GM18519 (cell line): ENCODE data around the gene SRXN1.
"Not testable (repeated sequence)": the region's sequence is repeated elsewhere in the genome, so short reads cannot be mapped to it uniquely, and the experiment has no call there.

Source experiments
- ATAC-seq: cut with Tn5 transposase; IDR thresholded peaks from one replicate; pipeline ENCODE4 v1.9.1; 2021; ENCODE audit warnings: mild to moderate bottlenecking, moderate library complexity; ENCODE audit not compliant: unreplicated experiment, low FRiP score

SRXN1 gene

DNA sequence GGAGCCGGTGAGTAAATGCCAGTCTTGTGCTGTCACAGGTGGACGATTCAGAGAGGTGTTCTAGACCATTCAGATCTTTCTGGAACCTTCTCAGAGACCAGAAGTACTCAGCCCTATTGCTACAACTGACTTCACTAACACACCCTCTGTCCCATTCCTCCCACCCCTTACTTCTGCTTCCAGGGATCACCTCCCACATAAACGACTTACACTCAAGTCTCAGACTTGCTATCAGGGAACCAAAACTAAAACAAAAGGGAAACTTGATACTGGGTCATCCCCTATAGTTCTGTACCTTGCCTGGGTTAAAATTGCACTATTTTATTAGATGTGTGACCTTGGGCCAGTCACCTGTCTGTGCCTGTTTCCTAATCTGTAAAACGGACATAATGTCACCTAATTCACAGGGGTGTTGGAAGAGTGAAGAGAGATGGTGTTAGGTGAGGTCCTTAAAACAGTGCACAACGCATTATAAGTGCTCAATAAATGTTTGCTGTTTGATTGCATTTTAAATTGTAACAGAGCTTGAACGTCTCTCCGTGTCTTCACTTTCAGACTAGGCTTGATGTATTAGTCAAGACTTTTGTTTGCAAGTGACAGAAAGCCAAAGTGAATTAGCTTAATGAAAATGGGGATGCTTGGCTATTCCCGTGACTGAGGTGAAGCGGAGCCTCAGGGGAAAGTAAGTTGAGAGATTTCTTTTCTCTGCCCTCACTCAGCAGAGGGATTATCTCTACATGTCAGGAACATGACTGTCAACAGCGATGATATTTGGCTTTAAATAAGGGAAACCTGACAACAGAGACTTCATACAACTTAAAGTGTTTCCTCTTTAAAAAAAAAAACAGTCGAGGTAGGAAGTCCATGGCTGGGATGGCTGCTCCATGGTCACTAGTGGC lies 3.0 kb upstream of the SRXN1 start:
- ATAC-seq: no peak

DNA sequence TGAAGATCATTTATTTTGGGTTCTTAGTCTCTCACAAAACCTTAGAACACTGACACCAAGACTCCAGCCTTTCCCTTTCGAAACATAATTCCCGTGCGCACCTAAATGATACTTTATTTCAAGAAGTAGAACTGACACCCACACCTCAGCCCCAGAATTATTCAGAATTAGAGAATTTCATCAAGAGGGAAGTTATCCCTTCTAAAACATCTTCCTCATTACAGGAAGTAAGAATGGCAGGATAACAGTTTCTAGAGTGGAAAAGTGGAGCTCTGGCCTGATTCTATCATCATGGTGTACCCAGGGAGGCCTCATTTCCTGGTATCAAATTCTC lies 1.4 kb upstream of the SRXN1 start:
- no peak for ATAC-seq

DNA sequence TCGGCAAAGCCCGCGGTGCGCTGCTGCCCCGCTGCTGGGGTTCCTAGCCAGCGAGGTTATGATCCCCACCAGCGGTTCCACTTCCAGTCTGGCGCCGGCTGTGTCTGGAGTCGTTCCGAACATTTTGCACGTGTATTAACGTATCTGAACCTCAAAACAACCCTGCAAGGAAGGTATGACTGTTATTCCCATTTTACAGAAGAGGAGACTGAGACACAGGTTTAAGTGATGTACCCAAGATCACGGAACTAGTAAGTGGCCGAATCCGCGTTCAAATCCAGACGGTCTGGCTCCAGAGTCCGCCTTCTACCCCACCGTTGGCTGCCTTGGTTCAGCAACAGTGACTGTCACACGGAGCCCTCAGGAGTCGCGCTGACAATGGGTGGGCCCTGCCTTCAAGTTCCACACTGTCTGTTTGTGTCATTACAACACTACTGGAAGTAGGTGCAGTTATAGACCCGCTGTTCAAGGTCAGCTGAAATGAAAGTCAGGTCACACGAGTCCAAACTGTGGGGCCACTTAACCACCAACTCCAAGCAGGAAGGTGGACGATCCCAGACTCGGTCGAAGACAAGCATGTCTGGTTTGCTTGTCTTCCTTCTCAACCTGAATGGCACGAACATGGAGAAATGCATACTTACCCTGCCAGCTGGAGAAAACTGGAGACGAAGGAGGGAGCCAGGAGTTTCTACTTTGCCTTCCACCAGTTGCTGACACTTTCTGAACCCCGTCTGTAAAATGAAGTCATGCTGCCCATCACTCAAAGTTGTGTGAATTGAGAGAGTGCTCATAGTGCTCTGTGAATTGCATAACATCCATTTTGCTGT lies 803 bp upstream of the SRXN1 start:
- ATAC-seq: no peak

DNA sequence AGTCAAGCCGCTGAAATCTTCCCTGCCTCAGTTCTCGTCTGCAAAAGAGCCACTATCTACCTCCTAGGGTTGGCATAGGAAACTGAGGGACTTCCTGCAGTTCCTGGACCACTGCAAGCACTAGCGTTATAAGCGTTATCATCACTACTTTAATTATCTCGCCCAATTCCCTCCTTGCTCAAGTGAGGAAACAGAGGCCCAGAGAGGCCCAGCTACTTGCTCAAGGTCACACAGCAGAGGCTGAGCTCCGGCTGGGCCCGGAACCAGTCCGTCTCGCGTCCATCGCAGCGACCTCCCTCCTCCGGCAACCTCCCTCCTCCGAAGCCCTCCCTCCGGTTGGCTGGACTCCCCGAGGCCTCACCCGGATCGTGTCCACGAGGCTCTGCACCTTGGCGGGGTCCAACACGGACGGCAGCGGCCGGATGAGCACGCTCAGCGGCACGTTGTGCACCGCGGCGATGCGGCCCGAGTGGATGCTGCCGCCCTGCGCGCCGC lies 338 bp downstream of the SRXN1 start:
- ATAC-seq: no peak

DNA sequence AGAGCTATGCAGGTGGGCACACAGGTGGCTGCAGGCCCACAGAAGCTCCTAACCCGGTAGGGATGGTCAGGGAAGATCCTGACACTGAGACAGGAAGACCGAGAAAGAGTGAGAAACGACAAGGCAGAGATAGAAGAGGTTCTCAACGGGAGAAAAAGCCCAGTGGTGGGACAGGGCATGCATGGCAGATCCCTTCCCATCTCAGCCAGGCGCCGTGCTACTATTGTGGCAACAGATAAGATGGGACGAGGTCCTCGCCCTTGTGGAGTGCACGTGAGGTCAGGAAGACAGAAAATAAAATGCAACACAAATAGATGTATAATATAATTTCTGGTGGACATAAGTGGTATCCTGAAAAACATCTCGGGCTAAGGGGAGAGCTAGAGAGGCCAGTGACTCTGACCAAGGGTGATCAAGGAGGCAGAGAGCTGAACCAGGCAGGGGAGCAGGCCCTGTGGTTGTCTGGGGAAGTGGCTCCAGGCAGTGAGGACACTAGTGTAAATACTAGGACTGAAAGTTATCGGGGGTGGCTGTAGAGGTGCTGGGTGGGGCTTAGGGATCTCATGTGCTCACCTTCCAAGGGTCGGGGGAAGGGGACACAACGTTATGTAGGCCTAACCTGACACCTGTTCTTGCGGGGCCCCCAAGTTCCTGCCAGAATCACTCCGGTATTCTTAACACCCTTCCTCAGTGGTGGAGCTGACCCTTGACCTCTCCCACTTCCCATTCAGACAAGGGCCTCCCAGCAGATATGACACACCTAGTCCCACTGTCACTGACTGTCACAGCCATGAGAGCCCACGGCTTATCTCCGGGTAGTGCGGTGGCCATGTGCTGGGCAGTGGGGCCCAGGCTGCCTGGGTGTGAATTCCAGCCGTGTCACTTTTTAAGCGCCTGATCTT lies 1.0 kb downstream of the SRXN1 start:
- no peak for ATAC-seq

DNA sequence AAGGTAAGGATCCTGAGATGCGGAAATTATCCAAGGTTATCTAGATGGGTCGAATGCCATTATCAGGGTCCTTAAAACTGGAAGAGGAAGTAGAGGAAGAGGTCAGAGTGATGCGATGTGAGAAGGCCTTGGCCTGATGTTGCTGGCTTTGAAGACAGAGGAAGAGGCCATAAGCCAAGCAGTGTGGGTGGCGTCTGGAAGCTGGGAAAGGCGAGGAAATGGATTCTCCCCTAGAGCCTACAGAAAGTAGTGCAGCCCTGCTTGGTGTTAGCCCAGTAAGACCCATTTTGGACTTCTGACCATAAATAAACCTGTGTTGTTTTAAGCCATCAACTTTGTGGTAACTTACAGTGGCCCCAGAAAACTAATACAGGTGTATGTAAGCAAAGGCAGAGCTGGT lies 2.0 kb downstream of the SRXN1 start:
- no peak for ATAC-seq

DNA sequence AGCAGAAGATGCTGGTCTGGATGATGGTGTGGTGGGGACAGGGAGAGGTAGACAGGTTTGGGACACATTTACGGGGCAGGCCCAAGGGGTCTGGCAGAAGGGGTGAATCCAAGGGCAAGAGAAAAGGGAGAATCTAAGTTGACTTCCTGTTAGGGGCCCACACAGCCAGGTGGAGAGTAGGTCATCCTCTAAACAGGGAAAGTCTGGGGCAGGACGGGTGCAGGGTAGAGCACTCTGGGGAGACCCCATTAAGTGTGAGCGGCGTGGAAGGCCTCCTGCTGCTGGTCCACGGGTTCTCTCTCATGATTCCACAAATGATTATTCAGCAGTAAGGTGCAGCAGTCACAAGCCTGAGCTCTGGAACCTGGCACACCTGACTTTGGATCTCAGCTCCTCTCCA lies 2.7 kb downstream of the SRXN1 start:
- no peak for ATAC-seq

DNA sequence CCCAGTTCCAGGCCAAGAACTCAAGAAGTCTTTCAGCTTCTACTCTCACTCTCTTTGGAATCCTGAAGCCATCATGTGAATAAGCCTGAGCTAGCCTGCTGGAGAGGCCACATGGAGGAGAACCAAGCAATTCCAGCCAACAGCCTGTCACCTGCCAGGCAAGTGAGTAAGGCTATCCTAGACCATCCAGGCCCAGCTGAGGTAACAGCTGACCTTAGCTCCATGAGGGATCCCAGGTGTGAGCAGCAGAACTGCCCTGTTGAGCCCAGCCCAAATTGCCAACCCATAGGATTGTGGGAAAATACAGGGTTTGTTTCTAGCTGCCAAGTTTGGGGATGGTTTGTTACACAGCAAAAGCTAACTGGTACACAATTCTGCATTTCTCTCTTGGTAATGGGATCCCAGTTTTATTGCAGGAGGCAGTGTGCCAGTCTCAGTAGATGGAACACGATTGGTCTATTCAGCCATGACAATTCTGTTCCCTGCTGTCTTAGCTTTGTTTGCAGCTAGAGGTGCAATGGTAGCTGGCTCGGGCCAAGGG lies 5.5 kb downstream of the SRXN1 start:
- ATAC-seq: no peak

DNA sequence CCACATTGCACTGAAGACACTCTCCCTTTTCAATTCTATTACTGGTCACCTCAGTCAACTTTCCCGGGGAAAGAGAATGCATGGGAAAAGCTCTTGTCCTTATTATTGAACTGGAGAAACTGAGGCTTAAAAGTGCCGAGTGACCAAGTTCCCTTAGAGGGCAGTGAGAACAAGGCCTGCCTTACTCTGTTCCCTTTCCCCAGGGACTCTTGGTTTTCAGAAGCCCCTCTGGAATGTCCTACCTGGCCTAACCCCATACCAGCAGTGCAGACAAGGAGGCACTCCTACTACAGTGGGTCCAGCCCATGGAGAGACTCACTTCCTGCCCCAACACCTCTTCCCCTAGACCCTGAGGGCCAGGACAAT lies 6.1 kb downstream of the SRXN1 start:
- no peak for ATAC-seq

DNA sequence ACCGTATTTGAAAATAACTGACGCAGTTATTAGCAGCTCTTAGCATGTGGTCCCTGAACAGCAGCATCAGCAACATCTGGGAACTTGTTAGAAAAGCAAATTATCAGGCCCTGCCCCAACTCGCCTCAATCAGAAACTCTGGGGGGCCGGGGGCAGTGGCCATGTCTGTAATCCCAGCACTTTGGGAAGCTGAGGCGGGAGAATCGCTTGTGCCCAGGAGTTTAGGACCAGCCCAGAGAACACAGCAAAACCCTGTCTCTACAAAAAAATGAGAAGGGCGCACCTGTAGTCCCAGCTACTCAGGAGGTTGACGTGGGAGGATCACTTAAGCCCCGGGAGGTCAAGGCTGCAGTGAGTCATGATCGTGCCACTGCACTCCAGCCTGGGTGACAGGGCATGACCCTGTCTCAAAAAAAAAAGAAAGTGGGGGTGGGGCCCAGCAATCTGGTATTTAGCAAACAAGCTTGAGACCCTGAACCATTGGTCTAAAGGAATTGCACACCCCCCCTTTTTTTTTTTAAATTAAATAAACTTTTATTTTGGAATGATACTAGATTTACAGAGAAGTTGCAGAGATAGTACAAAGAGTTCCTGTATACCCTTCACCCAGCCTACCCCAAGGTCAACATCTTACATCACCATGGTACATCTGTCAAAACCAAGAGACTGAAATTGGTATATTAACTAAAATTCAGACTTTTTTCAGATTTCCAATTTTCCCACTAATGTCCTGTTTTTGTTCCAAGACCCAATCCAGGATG lies 6.7 kb downstream of the SRXN1 start:
- ATAC-seq: no peak

DNA sequence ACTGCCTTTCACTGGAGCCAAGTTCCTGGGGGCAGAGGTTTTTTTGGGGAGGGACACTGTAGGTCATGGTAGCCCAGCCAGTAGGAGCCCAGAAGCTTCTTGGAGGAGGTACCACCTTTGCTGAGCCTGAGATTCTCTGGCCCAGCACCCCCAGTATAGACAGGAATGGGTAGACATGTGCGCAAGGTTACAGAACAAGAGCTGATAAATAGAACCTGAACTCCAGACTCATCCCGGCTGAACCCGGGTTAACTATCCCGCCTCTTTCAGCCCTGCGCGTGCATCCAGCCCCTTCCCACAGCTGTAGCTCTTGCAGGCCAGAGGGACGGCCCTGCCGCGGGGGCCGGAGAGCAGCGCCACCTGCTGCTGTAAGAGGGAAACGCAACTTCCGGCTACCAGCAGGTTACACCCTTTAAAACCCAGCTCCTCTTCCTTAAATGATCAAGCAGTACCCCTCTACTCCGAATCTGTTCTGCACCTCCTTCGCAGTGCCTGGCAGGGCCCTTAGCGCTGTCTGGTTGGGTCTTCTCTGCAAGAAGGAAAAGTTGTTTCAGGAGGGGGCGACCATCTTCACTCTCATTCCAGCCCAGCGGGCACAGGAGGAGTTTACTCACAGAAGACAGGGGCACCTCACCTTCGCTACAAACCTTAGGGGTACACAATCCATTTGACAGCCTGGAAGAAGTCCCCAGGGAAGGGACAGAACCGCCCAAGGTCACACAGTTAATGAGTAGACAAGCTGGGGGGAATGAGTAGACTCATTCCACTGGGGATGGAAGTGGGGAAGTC lies 7.5 kb downstream of the SRXN1 start:
- no peak for ATAC-seq

DNA sequence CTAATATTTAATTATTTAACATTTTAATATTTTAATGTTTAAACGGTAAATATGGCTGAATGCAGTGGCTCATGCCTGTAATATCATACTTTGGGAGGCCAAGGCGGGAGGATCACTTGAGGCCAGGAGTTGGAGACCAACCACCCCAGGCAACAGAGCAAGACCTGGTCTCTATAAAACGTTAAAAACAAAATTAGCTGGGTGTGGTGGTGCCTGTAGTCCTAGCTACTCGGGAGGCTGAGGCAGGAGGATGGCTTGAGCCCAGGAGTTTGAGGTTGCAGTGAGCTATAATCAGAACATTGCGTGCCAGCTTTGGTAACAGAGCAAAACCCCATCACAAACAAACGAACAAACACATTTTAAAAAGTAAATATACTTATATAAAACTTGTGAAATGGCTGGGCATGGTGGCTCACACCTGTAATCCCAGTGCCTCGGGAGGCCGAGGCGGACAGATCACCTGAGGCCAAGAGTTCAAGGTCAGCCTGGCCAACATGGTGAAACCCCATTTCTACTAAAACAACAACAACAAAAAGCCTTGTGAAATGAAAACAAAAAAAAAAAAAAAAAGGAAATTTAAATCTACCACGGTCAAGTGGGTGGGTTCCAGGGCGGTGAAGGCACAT lies 8.2 kb downstream of the SRXN1 start:
- no peak for ATAC-seq

DNA sequence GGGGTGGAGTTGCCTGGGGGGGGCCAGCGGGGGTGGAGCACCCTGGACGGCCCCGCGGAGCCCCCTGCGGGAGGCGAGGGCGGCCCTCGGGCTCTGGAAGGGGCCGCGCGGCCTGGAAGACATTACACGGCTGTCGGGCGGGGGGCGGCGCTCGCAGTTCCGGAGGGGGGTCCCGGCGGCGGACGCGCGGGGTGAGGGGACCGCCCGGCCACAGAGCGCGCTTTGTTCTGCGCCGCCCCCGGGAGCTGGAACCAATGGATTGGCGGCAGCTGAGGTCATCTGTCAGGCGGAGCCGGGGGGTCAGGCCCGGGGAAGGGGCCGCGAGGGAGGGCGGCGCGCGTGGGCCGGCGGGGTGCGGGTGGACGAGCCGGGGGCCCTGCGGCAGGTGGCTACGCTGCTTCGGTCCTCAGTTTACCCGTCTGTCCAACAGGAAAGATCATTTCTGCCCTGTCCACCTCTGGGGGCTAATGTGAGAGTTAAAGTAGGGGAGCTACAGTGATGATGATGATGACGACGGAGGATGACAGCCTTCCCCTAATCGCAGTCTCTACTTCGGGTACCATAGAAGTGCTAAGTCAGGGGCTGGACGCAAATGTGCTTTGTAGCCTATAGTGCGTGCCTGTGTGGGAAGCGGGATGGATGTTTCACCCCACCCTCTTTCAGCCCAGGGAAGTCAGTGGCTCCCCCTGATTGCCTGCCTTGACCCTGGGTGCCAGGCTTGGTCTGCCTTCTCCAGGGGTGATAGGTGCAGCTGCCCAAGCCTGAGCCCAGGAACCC lies 10.4 kb downstream of the SRXN1 start:
- no peak for ATAC-seq

DNA sequence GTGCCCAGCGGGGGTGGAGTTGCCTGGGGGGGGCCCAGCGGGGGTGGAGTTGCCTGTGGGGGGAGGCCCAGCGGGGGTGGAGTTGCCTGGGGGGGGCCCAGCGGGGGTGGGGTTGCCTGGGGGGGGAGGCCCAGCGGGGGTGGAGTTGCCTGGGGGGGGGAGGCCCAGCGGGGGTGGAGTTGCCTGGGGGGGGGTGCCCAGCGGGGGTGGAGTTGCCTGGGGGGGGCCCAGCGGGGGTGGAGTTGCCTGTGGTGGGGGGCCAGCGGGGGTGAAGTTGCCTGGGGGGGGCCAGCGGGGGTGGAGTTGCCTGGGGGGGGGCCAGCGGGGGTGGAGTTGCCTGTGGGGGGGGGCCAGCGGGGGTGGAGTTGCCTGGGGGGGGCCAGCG lies 11.0 kb downstream of the SRXN1 start:
- ATAC-seq: not testable (repeated sequence)

DNA sequence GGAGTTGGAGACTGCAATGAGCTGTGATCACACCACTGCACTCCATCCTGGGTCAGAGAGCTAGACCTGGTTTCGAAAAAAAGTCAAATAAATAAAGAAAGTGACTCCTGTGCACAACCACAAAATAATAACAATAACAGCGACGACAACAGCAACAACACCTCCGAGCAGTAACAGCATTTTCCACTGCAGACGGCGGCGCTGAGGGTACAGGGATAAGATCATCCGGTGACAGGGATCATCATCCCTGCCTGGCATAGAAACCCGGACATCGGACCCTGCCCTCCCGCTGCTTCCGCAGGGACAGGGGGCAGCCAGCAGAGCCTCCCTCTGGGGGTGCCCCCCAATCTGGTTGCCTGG lies 11.5 kb downstream of the SRXN1 start:
- ATAC-seq: no peak

DNA sequence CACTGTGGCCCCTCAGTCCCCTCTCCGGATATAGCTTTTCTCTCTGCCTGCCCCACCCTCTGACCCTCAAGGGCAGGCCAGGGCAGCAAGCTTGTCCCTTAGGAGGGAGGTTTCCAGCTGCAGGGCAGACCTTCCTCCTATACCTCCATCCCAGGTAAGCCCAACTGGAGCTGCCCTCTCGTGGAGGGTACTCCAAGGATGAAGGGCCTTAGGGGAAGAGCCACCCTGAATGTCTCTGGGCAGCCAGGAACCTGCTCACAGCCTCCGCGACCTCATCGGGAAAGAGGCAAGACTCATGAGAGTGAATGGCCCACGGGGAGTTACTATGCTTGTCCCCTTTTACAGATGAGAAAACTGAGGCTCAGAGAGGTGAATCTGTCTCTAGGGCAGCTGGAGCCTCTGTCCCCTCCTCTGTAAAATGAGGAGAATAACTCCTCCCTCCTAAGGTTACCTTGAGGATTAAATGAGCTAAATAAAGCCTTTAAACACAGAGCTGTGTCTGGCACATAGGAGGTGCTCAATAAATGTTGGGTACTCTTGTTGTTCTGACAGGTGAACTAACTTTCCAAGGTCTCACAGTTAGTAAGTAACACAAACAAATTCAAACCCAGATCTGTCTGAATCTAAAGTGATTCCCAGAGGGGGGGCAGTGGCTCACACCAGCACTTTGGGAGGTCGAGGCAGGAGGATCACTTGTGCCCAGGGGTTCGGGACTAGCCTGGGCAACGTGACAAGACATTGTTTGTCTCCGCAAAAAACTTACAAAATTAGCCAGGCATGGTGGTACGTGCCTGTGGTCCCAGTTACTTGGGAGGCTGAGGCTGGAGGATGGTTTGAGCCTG lies 12.1 kb downstream of the SRXN1 start:
- no peak for ATAC-seq

DNA sequence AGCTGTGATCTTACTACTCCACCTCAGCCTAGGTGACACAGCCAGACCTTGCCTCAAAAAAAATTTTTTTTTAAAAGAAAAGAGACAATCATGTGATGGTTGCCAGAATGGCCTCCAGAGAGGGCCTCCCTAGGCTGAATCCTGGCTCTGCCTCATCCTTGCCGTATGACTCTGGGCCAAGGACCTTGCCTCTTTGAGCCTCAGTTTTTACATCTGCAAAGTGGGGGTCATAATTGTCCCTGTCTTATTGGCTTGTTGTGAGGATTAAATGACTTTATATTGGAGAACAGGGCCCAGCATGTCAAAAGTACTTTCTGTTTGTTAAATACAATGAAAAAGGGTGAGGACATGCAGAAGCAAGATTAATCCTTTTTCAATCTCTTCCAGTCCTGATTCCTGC lies 14.4 kb downstream of the SRXN1 start:
- ATAC-seq: no peak
